ENCODE results near the gene MRPL58.
"Not testable (repeated sequence)": the region's sequence is repeated elsewhere in the genome, so short reads cannot be mapped to it uniquely, and the experiment has no call there.

Gene MRPL58

GRCh38 chr17:75013092-75013559 lies 656 bp downstream of the MRPL58 start:
- DNase-seq (ENCODE audit: low read depth in 3 of 3): no peak

DNA sequence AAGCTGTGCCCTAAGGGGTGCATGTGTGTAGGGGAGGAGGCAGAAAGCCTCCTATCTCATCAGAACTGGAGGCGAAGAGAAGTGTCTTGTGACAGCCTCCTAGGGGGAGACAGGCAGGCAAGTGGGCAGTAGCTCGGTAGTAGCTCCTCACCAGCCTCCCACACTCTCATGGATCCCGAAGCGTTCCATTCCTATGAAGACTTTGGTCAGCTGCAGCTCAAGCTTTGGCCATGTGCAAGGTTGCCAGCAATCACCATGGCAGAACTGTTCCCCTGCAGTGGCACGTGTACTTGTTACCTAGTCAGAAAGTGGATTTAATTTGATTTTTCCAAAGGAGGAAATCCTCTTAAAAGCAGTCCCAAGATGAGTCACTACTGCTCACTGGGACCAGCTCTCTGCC lies 6.7 kb downstream of the MRPL58 start:
- DNase-seq (ENCODE audit: low read depth in 3 of 3): no peak

DNA sequence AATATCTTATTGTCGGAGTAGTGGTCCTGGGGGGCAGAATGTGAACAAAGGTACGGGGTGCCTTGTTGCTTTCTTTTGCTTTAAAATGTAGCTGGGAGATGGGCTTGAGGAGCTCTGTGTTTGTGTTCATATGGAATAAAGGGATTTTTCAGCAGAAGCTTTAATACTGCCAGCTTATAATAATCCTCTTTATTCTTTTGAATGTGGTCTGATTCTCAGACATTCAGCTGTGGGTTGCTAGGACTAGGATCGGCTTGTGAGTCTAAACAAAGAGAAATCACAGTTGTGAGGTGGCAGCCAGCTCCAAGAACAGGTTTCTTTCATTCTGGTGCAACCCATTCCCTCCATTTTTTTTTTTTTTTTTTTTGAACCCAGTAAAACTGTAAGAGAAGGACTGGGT lies 7.2 kb downstream of the MRPL58 start:
- no peak for DNase-seq (ENCODE audit: low read depth in 3 of 3)

- DNase-seq (ENCODE audit: low read depth in 3 of 3): no peak
Observed at GRCh38 chr17:75020331-75021110, 8.1 kb downstream of the MRPL58 start.

GRCh38 chr17:75024686-75025397 lies 12.4 kb downstream of the MRPL58 start:
- DNase-seq (ENCODE audit: low read depth in 3 of 3): no peak

DNA sequence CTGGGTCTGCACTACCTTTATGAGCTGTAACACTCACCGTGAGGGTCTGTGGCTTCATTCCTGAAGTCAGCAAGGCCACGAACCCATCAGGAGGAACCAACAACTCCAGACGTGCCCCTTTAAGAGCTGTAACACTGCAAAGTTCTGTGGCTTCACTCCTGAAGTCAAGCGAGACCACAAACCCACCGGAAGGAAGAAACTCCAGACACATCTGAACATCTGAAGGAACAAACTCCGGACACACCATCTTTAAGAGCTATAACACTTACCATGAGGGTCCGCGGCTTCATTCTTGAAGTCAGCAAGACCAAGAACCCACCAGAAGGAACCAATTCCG lies 12.9 kb downstream of the MRPL58 start:
- DNase-seq (ENCODE audit: low read depth in 3 of 3): not testable (repeated sequence)

GRCh38 chr17:75026650-75027049 lies 14.2 kb downstream of the MRPL58 start:
- not testable (repeated sequence) for DNase-seq (ENCODE audit: low read depth in 3 of 3)

DNA sequence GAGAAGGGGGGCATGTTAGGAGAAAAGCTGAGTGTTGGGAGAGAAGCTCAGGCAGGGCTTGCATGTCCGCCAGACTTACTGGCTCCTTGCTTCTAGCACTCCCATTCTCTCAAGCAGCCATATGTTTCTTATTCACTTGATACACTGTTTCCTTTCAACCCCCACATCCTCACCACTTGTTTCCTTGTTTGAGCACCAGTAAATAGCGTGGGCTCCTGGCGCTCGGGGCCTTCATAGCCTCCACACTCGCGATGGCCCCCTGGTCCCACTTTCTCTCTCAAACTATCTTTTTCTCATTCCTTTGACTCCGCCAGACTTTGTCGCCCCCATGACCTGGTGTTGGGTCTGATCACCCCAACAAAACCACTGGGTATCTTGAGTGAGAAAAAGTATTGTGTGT lies 17.7 kb downstream of the MRPL58 start:
- no peak for DNase-seq (ENCODE audit: low read depth in 3 of 3)

- DNase-seq (ENCODE audit: low read depth in 3 of 3): peak in 2 of 3 donors; percentile 32 to 68
Observed at GRCh38 chr17:75031972-75032719, 19.7 kb downstream of the MRPL58 start.

DNA sequence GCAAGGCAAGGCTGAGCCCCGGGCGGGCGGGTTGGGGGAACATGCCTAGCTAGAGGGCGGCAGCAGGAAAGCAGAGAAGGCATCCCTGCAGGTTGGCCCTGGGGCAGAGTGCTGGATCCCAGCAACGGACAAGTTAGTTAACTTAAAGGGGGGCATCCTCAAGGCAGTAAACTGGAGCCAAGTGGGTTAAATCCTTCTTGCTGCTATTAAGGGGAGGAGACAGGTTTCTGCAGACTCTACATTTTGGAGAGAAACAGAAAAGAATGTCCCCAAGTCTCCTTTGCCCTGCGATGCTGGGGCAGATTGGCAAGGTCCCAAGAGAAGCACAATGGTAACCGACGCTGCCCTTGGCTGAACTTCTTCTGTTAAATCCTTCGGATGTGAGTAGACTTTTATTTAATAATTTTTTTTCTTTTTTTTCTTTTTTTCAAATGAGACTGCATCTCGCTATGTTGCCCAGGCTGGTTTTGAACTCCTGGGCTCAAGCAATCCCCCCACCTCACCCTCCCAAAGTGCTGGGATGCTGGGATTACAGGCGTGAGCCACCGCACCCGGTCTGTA lies 20.3 kb downstream of the MRPL58 start:
- DNase-seq (ENCODE audit: low read depth in 3 of 3): no peak

DNA sequence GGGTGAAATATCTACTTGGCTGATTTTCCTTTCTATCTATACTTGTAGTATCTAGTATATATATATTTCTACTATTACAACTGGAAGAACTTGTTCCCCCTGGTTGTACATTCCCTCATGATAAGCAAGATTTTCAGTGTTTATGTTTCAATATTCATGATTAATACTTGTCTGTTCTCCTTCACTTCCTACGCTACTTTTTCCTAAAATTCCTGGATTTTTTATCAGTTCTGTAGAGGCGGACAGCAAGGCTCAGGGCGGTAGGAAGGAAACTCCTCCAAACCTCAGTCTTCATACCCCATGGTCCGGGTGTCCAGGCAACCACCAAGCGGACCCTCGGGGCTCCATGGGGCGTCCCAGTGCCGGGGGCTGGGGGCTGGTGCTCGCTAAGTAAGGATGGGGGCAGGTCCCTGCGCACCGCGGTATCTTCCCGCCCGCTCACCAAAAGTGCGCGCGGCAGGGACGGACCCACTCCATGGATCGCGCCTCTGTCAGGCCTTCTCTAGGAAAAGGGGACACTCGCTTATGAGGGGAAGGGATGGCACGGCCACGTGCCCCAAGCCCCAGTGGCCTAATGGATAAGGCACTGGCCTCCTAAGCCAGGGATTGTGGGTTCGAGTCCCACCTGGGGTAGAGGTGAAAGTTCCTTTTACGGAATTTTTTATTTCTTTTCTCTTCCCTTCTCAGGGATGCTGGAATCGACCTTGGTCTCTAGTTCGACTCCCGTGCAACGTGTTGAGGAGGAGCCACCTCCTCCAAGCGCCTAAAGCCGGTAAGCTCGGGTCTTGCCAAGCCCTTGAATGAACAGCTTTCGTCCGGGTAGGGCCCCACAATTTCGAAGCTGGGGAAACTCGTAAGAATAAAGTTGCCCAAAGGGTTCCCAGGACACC lies 21.1 kb downstream of the MRPL58 start:
- DNase-seq (ENCODE audit: low read depth in 3 of 3): peak; percentile 88 to 95 (median 91)

DNA sequence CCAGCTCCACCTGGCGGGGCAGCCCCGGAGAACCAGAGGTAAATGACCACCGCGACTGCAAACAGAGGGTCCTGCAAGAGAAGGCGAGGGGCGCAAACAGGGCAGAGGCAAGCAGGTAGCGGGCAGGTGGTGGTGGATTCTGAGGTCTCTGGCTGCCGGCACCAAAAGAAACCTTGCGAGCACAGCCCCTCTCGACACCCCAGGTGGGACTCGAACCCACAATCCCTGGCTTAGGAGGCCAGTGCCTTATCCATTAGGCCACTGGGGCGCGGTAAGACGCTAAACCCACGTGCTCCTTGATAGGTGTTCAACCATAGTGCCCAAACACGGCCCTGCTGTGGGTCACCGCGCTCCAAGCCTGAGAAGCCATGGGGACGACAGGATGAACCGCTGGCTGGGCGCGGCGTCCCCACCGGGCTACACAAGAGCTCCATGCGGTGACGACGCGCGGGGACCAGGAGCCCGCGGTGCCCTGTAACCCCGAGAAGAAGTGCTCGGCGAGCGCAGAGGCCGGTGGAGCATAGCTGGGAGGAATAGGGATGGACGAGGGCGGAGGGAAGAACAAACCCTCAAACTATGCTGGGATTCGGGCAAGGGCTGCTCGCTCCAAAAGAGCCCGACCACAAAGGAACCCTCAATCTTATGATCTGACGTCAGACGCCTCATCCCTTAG lies 21.9 kb downstream of the MRPL58 start:
- peak; percentile 86 to 96 (median 93) for DNase-seq (ENCODE audit: low read depth in 3 of 3)

- peak; percentile 57 to 72 (median 65) for DNase-seq (ENCODE audit: low read depth in 3 of 3)
Observed at GRCh38 chr17:75036643-75037268, 24.3 kb downstream of the MRPL58 start.

- no peak for DNase-seq (ENCODE audit: low read depth in 3 of 3)
Observed at GRCh38 chr17:75039238-75039637, 26.8 kb downstream of the MRPL58 start.

GRCh38 chr17:75041656-75042280 lies 29.3 kb downstream of the MRPL58 start:
- no peak for DNase-seq (ENCODE audit: low read depth in 3 of 3)

- DNase-seq (ENCODE audit: low read depth in 3 of 3): not testable (repeated sequence)
Observed at GRCh38 chr17:75043789-75044188, 31.3 kb downstream of the MRPL58 start.

DNA sequence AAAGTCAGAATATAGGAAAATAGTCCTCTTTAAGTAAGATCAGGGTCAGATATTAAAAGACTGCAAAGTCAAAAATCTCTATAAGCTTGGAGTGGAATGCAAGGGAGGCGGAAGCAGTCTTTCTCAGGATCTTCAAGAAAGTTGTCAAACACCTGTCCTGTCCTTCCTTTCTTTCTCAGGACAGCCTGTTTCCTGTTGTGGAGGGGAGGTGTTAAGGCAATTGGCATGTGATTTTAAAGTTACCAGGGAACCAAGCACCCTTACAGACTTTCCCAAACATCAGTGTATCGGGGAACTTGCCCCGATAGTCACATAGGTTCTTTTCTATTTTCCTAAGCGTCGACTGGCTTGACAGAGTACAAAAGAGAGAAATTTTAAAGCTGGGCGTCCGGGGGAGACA lies 32.2 kb downstream of the MRPL58 start:
- DNase-seq (ENCODE audit: low read depth in 3 of 3): no peak

- not testable (repeated sequence) for DNase-seq (ENCODE audit: low read depth in 3 of 3)
Observed at GRCh38 chr17:75045946-75046406, 33.5 kb downstream of the MRPL58 start.
